Umbilical cord (tissue), 2 donors: ENCODE measurements around the gene CD7. TPM values are rescaled to one million over a fixed set of nuclear protein-coding genes. Genes with fewer than 3 reads are reported as not detected.

Experiments used
- DNase-seq: peaks from one replicate; pipeline ENCODE4 v3.0.0-alpha.2; 2015; ENCODE audit warnings: low spot score
- total RNA-seq: library from RNA; depleted of rRNA; stranded (reverse); fragments of >200 nt; gene quantifications from one replicate; pipeline ENCODE4 v1.2.3, GENCODE V29; 2014; ENCODE audit warnings: low replicate concordance; ENCODE audit not compliant: insufficient read depth

The CD7 gene
- total RNA-seq, 1 donor from 2014 or later, result 2.9 TPM

DNA sequence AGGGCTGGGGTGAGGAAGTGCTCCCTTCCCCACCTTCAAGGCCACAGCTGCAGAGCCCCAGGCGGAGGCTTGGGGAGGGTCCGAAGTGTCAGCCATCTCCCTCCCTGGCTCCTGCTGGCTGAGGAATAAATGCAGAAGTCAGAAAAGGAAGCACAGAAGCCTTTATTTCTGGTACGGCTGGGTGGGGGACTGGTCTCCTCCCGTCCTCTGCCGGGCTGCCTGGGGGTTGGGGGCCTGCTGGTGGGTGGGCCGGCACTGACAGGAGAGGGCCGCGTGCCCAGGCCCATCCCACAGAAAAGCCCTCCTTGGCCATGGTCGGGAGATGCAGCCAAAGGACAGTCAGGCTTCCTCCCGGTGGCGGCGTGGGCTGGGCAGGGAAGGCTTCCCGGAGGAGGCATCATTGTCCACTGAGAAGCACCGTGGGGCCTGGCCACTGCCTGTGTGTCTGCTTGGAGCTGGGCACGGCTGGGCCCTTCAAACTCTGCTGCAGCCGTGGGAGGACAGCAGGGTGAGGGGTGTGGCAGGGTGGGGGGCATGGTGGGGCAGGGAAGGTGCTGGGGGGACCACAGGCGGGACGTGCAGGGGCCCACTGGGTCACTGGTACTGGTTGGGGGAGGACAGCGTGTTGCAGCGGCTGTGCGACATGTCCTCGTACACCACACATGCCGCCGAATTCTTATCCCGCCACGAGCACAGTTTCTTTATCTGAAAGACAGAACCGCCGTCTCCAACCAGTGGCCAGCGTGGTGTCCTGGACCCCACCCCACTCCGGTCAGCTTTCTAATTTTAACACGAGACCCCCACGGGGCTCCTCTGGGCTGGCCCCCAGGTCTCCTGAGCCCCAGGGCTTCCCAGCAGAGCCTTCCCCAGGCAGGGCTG, 2.4 kb downstream of the CD7 start:
- DNase-seq, result no peak

DNA sequence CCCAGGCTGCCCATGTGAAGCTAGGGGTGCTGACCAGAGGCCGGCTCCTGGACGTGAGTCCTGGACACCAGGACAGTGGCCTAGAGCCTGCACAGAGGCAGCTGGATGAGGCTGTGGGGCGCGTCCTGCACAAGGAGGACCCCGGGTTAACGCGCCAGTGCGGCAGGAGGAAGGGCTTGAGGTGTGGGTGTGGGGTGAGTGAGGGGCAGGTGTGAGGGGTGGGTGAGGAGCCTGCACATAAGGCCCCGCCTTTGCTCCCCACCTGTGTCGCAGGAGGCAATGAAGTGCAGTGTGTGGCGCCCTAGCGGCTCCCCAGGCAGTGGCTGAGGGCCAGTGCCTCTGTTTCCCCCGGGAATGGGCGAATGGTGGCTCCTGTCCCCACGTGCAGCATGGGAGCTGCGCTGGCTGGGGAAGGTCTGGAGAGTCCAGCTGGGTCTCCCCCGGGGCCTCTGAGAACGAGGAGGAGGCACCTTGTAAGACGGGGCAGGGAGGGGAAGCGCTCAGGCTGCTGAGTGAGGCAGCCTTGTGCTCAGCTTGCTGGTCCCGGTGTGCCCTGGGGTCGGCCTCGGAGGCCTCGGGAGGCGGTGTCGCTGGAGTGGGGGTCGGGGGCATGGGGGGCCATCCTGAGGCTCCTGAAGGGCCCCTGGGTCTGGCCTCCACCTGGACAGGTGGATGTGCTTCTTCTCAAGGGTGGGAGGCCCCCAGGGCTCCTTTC, 3.2 kb downstream of the CD7 start:
- DNase-seq, result no peak

DNA sequence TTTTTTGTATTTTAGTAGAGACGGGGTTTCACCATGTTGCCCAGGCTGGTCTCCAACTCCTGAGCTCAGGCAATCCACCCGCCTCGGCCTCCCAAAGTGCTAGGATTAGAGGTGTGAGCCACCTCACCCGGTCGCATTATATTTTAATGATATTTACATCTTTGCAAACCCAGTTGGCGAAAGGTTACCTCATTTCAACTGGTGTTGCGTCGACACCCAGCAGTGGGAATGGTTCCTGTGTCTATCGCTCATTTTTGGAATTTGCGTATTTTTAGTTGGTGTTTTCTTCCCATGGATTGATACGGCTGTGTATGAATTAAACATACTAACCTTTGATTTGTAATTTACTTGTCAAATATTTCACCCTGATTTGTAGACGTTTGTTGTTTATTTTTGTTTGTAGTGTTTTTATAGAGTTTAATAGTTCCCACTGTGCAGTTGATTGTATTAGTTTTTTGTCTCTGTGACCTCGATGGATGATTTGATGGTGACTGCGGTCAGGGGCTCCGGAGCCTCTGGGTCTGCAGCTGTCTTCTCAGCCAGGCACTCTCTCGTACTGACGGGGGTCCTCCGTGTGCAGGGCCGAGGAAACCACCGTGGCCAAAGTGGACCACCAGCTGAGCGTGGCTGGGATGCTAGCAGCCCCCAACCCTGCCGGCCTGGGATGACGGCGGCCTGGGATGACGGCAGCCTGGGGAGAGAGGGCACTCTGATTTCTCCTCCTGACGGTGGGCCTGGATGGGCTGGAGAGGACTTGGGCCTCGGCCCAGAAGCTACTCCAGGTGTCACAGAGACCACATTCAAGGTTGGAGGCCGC, 4.0 kb downstream of the CD7 start:
- DNase-seq, result no peak

DNA sequence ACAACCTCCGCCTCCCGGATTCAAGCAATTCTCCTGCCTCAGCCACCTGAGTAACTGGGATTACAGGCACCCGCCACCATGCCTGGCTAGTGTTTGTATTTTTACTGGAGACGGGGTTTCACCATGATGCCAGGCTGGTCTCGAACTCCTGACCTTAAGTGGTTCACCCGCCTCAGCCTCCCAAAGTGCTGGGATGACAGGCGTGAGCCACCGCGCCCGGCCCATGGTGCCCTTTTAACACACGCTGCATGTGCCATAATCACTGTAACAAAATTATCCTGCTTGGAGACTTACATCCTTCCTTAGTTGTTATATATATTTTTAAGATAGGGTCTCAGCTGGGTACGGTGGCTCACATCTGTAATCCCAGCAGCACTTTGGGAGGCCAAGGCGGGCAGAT, 5.4 kb downstream of the CD7 start:
- no peak for DNase-seq

- no peak for DNase-seq
These were observed 6.5 kb downstream of the CD7 start for GRCh38 chr17:82310877-82311276.

GRCh38 chr17:82309656-82310570, 7.5 kb downstream of the CD7 start:
- DNase-seq, result no peak

DNA sequence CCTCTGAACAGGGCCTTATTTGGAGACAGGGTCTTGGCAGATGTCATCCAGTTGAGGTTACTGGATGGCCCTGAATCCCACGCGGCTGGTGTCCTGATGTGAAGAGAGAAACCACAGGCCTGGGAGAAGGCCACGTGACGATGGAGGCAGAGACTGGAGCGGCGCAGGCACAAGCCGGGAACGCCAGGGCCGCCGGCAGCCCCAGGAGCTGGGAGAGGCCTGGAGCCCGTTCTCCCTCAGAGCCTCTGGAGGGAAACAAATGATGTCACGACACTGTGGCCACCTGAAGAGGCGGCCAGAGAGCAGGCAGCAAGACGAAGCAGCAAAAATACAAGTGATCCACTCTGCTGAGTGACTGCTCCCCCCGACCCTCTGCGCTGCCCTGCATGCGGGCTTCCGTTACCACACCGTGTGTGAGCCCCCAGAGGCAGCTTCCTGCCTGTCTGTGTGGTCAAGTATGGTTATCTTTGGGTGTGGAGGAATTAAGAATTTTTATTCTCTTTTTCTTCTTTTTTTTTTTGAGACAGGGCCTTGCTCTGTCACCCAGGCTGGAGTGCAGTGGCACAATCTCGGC, 11.6 kb downstream of the CD7 start:
- no peak for DNase-seq

DNA sequence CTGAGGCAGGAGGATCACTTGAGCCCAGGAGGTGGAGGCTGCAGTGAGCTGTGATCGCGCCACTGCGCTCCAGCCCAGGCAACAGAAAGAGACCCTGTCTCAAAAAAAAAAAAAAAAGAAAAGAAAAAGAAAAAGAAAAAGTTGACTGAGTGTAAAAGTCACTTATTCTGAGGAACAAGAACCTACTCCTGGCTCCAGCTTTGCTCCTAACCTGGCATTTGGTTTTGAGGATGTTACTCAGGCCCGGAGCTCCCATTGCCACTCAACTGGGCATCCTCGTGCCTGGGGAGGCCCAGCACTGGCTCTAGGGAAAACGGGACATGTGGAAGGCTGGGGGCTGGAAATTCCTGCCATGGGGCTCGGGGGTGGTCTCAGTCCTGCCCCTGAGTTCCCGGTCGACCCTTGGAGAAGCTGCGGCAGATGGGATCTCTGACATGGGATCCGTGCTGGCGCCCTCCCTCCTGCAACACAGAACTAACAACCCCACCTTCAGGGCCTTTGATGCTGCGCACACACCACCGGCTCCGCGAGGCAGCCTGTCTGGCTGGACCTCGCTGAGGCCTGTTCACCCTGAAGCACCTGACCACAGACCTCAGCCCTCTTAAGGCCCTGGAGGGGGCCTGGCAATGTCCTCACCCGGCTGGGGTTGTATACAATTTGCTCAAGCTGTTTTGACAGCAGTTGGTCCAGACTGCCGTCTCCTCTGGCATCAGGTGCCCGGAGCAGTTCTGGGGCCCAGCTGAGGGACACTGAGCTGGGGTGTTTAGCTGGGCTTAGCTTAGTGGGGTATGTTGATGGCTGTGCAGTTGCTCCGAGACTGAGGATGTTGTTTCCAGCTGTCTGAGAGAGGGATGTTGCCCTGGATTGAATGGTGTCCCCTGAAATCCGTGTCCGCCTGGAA, 12.3 kb downstream of the CD7 start:
- no peak for DNase-seq

GRCh38 chr17:82303944-82304808, 13.2 kb downstream of the CD7 start:
- peak; percentile 93 for DNase-seq

DNA sequence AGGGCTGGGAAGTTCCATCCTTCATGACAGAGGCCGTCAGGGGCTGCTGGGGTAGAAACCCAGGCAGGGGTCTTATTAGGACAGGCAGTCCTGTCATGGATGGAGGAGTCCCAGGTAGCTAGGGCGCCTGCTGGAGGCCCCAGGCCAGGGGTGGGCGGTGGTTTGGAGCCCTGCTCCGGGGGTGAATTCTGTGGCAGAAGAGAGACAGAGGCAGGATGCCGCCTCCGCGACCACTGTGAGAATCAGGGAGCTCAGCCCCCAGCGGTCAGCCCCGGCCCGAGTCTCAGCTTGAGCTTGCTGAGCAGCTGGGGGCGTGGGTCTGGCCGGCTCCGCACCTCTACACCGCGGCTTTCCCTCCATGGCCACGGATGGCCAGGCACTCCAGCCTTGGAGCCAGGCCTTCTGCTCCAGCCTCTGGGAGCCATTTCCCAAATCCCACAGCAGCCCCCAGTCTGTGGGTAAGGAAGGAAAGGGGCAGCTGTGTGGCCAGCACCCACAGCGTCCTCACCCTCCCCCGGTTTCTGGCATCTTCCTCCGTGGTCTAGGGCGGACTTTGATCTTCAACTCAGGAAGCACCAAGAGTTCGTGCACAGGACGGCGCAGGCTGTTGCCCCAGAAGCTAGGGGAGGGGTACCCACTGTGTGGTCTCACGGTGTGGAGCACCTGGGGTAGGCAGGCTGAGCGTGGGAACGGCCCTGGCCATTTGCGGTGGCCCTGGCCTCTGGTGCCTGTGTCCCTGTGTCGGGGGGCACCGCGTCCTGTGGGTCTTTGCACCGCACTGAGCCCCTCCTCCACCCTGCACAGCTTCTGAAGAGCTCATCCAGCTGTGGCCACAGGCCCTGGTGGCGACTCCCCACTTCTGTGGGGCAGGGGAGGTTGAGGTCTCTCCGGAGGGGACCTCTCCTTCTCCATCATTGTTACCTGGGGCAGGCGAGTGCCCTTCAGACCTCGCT, 14.1 kb downstream of the CD7 start:
- DNase-seq, result no peak

GRCh38 chr17:82302568-82302963, 14.8 kb downstream of the CD7 start:
- DNase-seq, result no peak

GRCh38 chr17:82301916-82302567, 15.4 kb downstream of the CD7 start:
- no peak for DNase-seq

DNA sequence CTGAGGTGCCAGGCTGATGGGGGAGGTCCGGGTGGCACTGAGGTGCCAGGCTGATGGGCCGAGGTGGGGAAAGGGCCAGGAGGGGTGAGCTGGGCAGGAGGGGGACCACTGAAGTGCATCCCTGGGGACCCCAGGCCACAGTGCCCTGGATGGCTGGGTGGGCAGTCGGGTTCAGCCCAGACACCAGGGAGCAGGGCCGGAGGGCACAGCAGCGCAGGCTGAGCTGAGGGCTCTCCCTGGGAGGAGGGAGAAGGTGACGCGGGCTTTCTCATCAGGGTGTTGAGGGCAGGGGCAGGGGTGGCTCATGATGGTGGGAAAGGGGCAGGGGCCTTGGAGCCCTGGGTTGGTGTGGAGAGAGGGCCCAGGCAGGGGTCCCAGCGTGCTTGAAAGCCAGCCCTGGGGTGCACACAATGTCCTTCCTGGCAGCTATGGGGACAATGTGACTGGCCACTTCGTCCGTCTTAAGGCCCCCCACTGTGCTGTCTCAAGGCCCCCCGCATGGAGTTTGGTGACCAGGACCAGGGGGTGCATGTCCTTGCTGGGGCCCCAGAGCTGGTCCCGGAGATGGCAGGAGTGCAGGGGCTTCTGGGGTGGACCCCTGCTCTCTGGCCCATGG, 16.0 kb downstream of the CD7 start:
- no peak for DNase-seq

GRCh38 chr17:82300707-82301270, 16.6 kb downstream of the CD7 start:
- peak; percentile 63 for DNase-seq

GRCh38 chr17:82300228-82300627, 17.2 kb downstream of the CD7 start:
- DNase-seq, result no peak

- no peak for DNase-seq
These were observed 18.0 kb downstream of the CD7 start for GRCh38 chr17:82299452-82299851.
